GM19438 (cell line): ENCODE results near the gene VWF.
"Not testable (repeated sequence)": the region's sequence is repeated elsewhere in the genome, so short reads cannot be mapped to it uniquely, and the experiment has no call there.

Source experiments
- ATAC-seq: cut with Tn5 transposase; IDR thresholded peaks from one replicate; pipeline ENCODE4 v1.9.1; 2021; ENCODE audit warnings: low read depth; ENCODE audit not compliant: unreplicated experiment

VWF gene

DNA sequence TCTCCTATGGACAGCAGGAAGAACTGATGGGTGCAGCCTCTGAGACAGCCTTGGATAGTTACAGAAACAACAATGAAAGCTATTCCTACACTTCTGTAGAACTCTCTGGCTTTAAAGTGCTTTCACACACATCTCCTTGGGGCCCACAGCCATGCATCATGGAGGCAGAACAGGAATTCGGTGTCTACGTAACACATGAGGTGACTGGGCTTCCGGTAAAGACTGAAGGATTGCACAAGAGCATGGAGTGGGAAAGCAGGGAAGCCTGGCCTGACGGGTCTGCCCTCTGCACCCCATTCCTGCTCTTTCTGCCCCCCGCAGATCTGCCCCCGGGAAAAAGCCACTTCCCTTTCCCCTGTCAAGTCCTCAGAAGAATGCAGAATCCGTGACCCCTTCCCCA is 82.6 kb downstream of the VWF start:
- ATAC-seq, result no peak

DNA sequence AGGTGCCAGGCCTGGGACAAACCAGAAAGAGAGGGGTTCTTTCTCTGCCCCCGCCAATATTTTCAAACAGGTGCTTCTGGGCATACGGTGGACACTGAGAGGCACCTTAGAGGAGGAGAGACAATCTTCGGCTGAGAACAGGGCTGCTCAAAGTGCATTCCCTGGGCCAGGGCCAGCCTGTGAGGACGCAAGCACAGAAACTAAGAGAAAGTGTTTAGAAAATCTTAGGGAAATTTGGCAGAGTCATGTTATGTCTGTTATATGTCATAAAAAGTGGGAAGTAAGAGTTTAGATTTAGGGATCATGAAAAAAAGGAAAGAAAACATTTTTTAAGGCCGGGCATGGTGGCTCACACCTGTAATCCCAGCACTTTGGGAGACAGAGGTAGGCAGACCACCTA is 83.7 kb downstream of the VWF start:
- no peak for ATAC-seq

DNA sequence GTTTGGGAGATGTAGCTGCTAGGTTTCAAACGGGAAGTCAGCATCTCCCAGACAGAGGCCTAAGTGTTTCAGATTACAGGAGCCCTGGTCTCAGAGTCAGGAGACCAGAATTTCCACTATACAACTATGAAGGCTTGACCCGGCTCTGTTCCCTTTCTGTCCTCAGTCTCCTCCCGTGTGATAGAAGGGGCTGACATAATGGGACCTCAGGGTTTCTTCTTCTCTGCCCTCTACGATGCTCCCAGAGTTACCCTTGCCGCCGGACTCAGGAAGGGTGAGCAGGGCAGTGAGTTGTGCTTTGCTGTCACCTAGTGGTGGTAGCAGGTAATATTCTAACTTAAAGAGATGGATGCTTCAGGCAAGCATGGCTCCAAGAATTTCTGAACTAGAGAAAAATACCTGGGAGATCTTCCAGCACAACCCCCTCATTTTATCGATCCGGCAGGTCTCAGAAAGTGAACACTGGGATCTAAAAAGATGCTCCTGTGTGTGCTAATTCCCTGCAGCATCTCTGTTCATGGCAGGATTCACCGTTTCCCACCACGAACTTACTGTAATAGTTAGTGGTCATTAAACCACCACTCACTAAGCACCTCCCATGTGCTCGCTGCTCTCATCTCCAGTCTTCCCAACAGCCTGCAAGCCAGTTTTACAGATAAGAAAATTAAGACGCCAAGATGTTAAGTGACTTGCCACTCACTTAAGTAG is 84.4 kb downstream of the VWF start:
- ATAC-seq, result no peak

DNA sequence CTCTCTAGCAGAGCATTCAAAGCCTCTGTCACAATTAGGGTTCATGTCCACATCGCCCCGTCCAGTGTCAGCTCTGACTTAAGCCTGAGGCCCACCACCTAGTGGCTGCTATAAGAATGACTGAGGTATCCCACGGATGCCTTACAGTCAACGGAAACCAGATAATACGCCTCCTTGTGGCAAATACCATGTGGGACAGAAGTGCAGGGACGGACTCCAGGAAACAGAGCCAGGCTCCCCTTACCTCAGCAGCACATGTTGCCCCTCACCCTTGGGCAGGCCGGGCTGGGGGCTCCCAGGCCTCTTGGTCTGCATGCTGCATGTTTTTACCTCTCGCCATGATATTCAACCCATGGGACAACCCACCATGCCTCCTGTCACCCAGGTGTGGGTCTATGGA is 86.3 kb downstream of the VWF start:
- ATAC-seq, result no peak

DNA sequence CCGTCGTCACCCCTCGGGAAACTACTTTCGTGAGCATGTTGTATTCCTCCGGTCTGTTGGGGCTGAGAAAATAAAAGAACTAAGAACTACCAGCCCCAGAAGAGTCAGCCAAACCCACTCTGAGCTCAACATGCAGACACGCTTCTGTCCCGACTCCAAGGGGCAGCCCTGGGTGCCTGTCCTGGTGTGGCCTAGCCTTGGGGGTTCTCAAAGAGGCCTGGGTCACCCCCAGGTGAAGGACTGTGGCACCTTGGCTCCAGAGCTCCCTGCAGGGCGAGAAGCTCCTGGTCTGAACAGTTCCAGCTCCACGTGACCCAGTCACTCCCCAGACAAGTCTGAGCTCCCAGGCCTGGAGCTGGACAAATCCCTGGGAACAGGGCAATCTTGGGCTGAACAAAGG is 87.0 kb downstream of the VWF start:
- ATAC-seq, result no peak

DNA sequence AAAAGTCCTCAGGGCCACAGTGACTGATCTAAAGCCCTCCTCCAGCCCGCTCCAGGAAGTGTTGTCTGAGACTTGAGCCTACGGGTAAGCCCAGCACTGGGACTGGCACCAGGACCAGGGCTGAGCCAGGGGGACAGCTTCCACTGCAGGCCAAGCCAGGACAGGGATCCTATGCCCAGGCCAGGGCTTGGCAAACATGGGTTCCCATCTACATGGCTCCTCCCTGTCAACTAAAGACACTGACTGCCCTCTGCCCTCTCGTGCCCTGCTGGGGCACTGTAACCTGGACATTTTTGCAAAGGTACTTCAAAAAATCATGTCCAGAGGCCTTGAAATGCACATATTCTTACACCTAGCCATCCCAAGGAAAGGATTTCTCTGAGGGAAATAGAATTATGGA is 88.0 kb downstream of the VWF start:
- ATAC-seq, result no peak

DNA sequence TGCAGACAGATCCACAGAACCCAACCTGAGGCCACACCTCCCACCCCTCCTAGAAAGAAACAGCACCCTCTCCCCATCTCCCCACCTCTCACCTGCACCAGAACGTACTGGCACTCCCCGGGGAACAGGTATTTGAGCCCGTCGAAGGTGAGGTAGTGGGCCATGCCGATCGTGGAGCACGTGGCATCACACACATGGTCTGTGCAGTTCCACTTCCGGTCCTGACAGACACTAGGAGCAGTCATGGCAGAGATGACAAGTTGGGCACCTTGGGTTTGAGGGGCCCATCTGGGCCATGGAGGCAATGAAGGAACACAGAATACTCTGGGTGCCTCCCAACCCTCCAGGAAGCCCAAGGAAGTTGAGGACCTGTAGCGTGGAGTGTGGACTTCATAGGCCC is 89.9 kb downstream of the VWF start:
- ATAC-seq, result no peak

DNA sequence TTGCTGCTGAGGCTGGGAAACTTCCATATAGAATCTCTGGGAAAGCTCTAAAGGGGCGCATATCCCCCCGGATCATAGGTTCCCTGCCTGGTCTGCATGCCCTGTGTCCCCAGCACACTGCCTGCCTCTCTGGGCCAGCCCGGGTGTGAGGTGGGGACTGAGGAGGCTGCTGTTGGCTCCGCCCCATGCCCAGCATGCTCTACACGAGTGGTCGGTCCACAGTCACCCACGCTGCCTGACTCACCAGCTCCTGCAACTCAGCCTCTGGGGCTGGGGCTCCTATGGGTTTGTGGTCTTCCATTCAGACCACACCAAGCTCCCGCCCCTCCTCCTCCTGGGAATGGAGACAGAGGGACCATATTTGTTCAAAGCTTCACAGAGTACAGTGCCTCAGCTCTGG is 90.9 kb downstream of the VWF start:
- ATAC-seq, result no peak

DNA sequence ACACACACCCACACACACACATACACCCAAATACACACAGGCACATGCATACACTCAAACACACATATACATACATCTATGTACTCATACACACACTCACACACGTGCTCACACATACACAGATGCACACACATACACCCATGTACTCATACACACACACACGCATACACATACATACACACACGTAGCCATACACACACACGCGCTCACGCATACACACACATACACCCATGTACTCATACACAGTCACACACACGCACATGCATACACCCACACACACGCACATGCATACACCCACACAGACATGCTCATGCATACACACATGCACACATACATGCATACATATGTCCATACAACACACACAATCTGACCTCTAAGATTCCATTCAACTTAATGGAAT is 91.7 kb downstream of the VWF start:
- no peak for ATAC-seq

DNA sequence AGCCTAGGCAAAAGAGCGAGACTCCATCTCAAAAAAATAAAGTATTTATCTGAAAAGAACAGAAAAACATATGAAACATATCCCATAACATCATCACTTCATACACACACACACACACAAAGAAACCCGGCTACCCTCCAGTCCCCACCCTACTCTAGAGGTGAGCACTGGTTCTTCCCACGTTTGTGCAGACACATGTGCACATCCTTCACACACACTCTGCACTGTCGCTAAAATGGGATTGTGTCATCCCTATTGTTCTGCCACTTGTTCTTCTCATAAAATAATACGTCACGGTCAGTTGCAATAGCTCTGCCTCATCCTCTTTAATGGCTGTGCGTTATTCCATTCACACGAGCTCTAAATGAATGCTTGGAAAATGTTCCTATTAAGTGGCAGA is 93.5 kb downstream of the VWF start:
- ATAC-seq, result no peak

DNA sequence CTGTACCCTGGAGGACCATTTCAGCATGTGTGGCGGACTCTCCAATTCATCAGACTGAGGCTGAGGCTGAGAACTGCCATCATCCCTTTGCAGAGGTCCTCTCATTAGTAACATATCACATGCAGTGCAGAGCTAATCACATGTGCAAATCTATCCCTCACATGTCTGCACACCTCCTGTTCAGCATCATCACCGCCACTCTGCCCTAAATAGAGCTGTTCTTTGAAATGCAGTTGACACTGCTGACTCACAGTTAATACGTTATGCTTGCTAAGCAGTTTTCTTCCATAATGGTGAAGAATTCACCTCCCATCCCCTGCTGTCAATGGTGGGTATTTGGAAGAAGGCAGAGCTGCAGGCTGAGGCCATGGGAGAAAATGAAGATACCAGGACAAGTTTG is 94.4 kb downstream of the VWF start:
- no peak for ATAC-seq

DNA sequence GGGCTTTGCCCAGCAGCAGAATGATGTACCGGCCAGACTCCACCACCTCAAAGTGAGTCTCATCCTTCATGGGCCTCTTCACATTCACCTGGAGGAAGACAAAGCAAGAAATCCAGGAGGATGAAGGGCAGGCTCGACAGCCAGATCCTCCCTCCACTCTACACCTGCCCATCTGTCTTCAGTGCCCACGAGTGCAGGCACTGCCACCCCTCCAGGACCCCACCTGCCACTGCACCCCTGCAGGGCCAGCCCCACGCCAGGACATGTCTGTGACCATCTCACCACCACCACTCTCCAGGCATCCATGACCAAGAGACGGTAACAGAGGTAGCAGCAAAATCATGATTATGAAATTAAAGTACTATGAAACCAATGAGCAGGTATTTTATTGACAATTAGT is 95.1 kb downstream of the VWF start:
- ATAC-seq, result no peak

DNA sequence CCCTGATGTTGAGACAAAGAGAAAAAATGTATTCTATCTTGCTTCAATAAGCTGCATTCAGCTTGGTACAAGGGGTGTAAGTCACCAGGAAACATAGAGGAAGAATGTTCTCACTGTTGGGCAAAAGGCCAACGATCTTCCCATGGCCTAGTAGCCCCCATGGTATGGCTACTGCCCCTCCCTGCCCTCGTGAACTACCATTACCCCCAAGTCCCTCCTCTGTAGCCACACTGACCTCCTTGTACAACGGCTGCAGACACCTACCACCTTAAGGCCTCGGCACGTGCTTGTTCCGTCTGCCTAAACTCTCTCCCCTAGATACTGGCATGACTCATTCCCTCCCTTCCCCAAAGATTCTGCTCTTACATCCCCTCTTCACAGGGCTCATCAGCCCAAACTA is 97.5 kb downstream of the VWF start:
- ATAC-seq, result no peak

DNA sequence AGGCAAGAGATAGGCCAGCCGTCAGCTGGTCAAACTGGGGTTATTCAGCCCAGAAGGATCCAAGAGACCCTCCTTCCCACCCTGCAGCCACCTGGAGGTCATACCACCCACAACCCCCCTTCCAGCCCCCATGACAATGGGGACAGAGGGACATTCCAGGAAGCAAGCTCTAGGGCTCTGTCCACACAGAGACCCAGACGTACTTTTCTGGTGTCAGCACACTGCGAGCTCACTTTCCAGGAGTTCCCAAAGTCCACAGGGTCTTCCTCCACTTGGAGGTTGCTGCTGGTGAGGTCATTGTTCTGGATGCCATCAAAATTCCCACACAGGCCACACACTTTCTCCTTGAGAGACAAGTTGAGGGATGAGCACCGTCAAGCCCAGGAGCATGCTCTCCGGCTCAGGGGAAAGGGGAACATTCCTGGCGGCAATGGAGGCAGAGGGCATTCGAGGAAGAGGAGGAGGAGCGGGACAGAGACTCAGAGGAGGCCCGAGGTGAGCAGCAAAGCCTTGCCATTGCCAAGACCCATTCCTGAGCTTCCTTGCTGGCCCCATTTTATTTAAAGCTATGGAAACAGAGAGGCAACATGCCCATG is 98.7 kb downstream of the VWF start:
- ATAC-seq, result not testable (repeated sequence)

DNA sequence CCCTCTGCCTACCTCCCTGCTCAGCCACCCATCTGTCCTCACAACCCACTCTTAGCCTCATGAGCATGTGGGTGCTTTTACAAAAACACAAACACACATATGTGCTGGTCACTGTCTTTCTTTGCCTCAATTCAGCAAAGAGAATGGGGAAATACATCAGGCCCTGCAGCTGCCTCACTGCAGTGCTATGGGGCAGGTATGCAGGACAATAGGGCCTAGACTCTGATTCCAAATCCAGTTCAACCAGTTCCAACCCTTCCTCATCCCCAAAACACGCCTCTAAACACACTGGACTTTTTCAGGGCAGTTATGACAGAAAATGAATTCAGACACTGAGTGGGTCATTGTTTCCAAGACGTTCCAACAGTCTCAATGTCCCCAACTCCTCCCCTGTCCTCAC is 100.4 kb downstream of the VWF start:
- ATAC-seq, result not testable (repeated sequence)

DNA sequence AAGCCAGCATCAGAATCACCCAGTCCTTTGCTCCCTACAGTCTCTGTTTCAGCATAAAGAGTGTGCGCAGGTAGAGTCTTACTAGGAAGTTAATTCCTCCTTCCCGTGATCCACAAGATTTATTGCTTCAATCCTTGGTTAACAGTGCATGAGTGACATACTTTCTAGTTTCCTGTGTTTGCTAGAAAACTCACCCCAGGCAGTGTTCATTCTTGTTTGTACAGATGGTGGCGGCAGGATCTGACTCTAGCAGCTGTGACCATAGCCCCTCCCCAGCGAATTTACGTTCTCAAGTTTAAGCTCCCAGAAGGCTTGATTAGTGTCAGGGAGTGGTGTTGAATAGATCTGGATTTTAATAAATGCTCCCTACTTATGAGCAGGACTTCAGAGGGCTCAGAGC is 103.5 kb downstream of the VWF start:
- no peak for ATAC-seq

DNA sequence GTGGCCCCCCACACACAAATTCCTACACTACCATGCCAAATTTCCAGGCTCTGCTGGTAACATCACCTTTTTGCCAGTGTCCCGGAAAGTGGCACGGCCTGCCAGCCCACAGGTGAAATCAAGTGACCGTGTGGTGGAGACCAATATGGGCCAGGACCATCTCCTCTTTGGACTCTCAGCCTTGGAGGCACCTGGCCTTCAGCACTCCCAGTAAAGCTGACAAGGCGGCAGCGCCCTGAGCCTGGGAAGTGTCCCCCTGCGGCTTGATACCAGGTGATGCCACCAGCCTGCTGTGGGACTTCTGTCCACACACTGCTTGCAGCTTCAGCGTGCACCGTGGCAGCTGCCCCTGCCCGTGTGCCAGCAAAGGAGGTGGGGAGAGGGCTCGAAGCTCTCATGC is 104.0 kb downstream of the VWF start:
- not testable (repeated sequence) for ATAC-seq

DNA sequence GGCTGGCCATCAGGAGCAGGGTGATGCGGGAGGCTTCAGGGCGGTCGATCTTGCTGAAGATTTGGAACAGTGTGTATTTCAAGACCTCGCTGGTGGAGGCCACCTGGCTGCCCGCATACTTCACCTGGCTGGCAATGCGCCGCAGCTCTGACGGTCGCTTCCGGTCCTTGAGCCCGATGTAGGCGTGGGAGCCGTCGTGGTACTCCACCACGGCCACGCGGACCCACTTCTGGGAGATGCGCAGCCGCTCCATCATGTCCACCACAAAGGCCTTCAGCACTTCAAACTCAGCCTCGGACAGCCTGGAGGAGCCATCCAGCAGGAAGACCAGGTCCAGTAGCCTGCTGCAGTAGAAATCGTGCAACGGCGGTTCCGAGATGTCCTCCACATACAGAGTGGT is 105.2 kb downstream of the VWF start:
- not testable (repeated sequence) for ATAC-seq

DNA sequence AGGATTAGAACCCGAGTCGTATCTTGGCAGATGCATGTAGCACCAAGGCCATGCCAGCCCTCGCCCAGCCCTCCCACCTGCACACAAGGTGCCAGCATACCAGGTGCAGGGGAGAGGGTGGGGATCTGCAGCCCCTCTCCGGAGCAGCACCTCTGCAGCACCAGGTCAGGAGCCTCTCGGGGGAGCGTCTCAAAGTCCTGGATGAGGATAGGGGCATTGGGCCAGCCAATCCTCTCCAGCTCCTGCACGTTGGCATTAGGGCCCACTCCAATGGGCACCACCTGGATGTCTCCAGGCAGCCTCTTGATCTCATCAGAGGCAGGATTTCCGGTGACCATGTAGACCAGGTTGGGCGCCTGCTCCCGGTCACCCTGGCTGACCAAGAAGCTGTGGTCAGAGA is 106.2 kb downstream of the VWF start:
- no peak for ATAC-seq

DNA sequence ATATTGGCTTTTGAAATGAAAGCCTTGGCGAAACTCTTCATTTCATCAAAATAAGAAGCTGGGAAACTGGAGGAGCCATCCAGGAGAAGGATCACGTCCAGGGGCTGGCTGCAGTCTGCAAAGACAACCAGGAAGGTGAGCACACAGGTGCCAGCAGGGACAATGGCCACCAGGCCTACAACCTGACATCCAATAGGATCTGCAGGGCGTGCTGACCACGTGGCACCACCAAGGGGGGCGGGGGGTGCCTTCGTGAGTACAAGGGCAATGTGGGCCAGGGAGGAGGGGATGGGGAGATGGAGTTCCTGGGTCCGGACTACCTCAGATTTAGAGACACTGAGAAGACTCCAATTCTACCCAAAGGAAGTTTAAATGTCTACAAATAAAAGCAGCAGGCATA is 107.7 kb downstream of the VWF start:
- ATAC-seq, result no peak

DNA sequence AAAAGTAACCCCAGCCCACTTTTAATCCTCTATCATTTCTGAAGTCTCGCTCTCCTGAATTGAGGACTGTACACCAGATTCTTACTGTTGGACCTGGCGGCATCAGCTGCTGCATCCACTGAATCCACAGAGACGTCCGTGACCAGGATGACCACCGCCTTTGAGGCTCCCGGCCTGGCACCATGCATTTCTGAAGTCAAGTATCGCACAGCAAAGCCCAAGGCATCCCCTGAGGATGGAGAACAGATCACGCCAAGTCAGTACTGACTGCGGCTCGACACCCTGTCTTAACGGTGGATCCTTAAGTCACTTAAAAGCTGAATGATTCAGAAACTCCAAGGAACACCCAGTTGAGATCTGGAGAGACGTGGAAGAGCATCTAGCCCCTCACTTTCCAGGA is 108.5 kb downstream of the VWF start:
- not testable (repeated sequence) for ATAC-seq

DNA sequence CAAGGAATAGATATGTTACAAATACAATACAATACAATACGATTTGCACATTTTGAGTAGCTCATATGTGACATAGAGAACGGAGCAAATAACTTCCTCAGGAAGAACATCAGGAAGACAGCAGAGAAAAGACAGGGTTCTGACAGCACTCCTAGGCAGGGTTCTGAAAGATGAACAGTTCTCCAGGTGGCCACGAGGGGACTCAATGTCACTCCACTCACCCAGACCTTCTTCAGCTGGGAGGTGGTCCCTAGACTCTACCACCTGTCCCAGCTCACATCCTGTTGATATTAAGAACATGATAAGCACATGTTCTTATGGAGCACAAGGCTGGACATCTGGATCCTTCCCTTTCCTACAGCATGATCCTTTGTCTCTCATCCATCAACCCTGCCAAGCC is 109.2 kb downstream of the VWF start:
- ATAC-seq, result not testable (repeated sequence)
